Neural progenitor cell (in vitro differentiated cells): ENCODE results near the gene KIAA1958. TPM values are rescaled to one million over a fixed set of nuclear protein-coding genes. Genes with fewer than 3 reads are reported as not detected.

Source experiments
- DNase-seq: peaks from one replicate; pipeline ENCODE4 v3.0.0-alpha.2; 2016; ENCODE audit warnings: low spot score
- H2AFZ ChIP-seq: fragments of 200-600 bp; sonication (generic); replicated peaks from 2 replicates; pipeline ENCODE4 v1.6.1; 2016; ENCODE audit warnings: antibody characterized with exemption
- H3F3A ChIP-seq: fragments of 200-600 bp; sonication (generic); 2 replicates; pipeline ENCODE4 v1.6.1; 2016; ENCODE audit warnings: antibody characterized with exemption, low read depth
- H3K27ac ChIP-seq: fragments of 200-600 bp; sonication (generic); 2 replicates; pipeline ENCODE4 v1.5.1; 2016; ENCODE audit warnings: mild to moderate bottlenecking
- H3K27me3 ChIP-seq: fragments of 200-600 bp; sonication (generic); 2 replicates; pipeline ENCODE4 v1.6.1; 2016; ENCODE audit warnings: mild to moderate bottlenecking, moderate library complexity
- H3K36me3 ChIP-seq: fragments of 200-600 bp; sonication (generic); 2 replicates; pipeline ENCODE4 v1.5.1; 2016
- H3K4me1 ChIP-seq: fragments of 200-600 bp; sonication (generic); 2 replicates; pipeline ENCODE4 v1.6.1; 2016; ENCODE audit warnings: mixed run types
- H3K4me2 ChIP-seq: fragments of 200-600 bp; sonication (generic); 2 replicates; pipeline ENCODE4 v1.6.1; 2016
- H3K4me3 ChIP-seq: fragments of 200-600 bp; sonication (generic); 2 replicates; pipeline ENCODE4 v1.5.1; 2016
- H3K79me2 ChIP-seq: fragments of 200-600 bp; sonication (generic); 2 replicates; pipeline ENCODE4 v1.6.1; 2016; ENCODE audit warnings: low read depth
- H3K9ac ChIP-seq: fragments of 200-600 bp; sonication (generic); 2 replicates; pipeline ENCODE4 v1.6.1; 2016
- H3K9me3 ChIP-seq: fragments of 200-600 bp; sonication (generic); 2 replicates; pipeline ENCODE4 v1.5.1; 2016; ENCODE audit warnings: low read depth
- H4K20me1 ChIP-seq: fragments of 200-600 bp; sonication (generic); 2 replicates; pipeline ENCODE4 v1.6.1; 2016; ENCODE audit warnings: low read depth
- H3K27ac Mint-ChIP-seq: 3 replicates; pipeline ENCODE4 v1.8.0; 2021; ENCODE audit warnings: mixed read lengths
- H3K27me3 Mint-ChIP-seq: 2 replicates; pipeline ENCODE4 v1.8.0; 2022; ENCODE audit warnings: low read depth, mild to moderate bottlenecking, inconsistent platforms, moderate library complexity, mixed read lengths; ENCODE audit not compliant: insufficient read depth
- H3K36me3 Mint-ChIP-seq: 3 replicates; pipeline ENCODE4 v1.8.0; 2021; ENCODE audit warnings: mixed read lengths
- H3K4me1 Mint-ChIP-seq: 3 replicates; pipeline ENCODE4 v1.8.0; 2021; ENCODE audit warnings: mixed read lengths
- H3K4me3 Mint-ChIP-seq: 3 replicates; pipeline ENCODE4 v1.8.0; 2021; ENCODE audit warnings: mild to moderate bottlenecking, moderate library complexity, mixed read lengths
- H3K9me3 Mint-ChIP-seq: 3 replicates; pipeline ENCODE4 v1.8.0; 2020; ENCODE audit warnings: mixed read lengths
- CTCF ChIP-seq: fragments of 200-600 bp; sonication (generic); IDR thresholded peaks from 2 replicates; pipeline ENCODE4 v1.5.1; 2017; ENCODE audit warnings: antibody characterized with exemption, mild to moderate bottlenecking
- EZH2 ChIP-seq: fragments of 200-600 bp; sonication (generic); IDR thresholded peaks from 2 replicates; pipeline ENCODE4 v1.6.1; 2017; ENCODE audit warnings: antibody characterized with exemption, mild to moderate bottlenecking, moderate library complexity
- EZH2phosphoT487 ChIP-seq: fragments of 200-600 bp; sonication (generic); IDR thresholded peaks from 2 replicates; pipeline ENCODE4 v1.6.1; 2017; ENCODE audit warnings: antibody characterized with exemption
- total RNA-seq: library from RNA; depleted of rRNA; stranded (reverse); fragments of >200 nt; gene quantifications from 2 replicates; pipeline ENCODE4 v1.2.3, GENCODE V29; 2015; ENCODE audit warnings: low replicate concordance

The KIAA1958 gene
- total RNA-seq, 1 donor from 2014 or later, result 31.4 TPM

- no peak overlapping the region for H3K27ac Mint-ChIP-seq
- Histone ChIP-seq H2AFZ (no peak overlapping the region), H3K4me3 (no peak overlapping the region), H3F3A (peaks cover 41% of the 10 kb centered on the region), H3K4me1 (peaks cover 54% of the 10 kb centered on the region), H3K4me2 (no peak overlapping the region), H3K9me3 (no peaks in the 10 kb centered on the region), H3K79me2 (peaks cover 99% of the 10 kb centered on the region), H3K27me3 (no peaks in the 10 kb centered on the region), H3K9ac (no peak overlapping the region), H3K36me3 (no peaks in the 10 kb centered on the region), H3K27ac (no peak overlapping the region), H4K20me1 (peaks cover 85% of the 10 kb centered on the region)
- DNase-seq, result no peak
- TF ChIP-seq EZH2, result no peak
- no peak for TF ChIP-seq CTCF
- TF ChIP-seq EZH2phosphoT487, result no peak
- peaks cover 30% of the 10 kb centered on the region for H3K36me3 Mint-ChIP-seq
- no peak overlapping the region for H3K4me3 Mint-ChIP-seq
- H3K4me1 Mint-ChIP-seq, result peaks cover 22% of the 10 kb centered on the region
- peaks cover 18% of the 10 kb centered on the region for H3K9me3 Mint-ChIP-seq
- no peaks in the 10 kb centered on the region for H3K27me3 Mint-ChIP-seq
Observed at GRCh38 chr9:112546149-112547012, 59.8 kb downstream of the KIAA1958 start.

- peaks cover 85% of the 10 kb centered on the region for H4K20me1 ChIP-seq
- peaks cover 27% of the 10 kb centered on the region for H3K36me3 Mint-ChIP-seq
- H3K4me3 ChIP-seq, result no peak overlapping the region
- no peaks in the 10 kb centered on the region for H3K36me3 ChIP-seq
- H3K27me3 ChIP-seq, result no peaks in the 10 kb centered on the region
- no peak overlapping the region for H3K4me3 Mint-ChIP-seq
- H3F3A ChIP-seq, result peaks cover 51% of the 10 kb centered on the region
- H3K4me1 ChIP-seq, result peaks cover 59% of the 10 kb centered on the region
- H2AFZ ChIP-seq, result no peak overlapping the region
- H3K9ac ChIP-seq, result no peak overlapping the region
- H3K27ac ChIP-seq, result no peak overlapping the region
- no peak overlapping the region for H3K27ac Mint-ChIP-seq
- H3K9me3 ChIP-seq, result no peaks in the 10 kb centered on the region
- DNase-seq, result no peak
- peaks cover 28% of the 10 kb centered on the region for H3K4me1 Mint-ChIP-seq
- TF ChIP-seq EZH2phosphoT487 (no peak), CTCF (no peak), EZH2 (no peak)
- peaks cover 12% of the 10 kb centered on the region for H3K9me3 Mint-ChIP-seq
- H3K4me2 ChIP-seq, result no peak overlapping the region
- H3K79me2 ChIP-seq, result peaks cover 99% of the 10 kb centered on the region
- no peaks in the 10 kb centered on the region for H3K27me3 Mint-ChIP-seq
Observed at GRCh38 chr9:112548051-112548440, 61.4 kb downstream of the KIAA1958 start.

GRCh38 chr9:112548836-112549595 lies 62.4 kb downstream of the KIAA1958 start:
- no peak overlapping the region for H3K4me3 Mint-ChIP-seq
- Histone ChIP-seq H3K27ac (no peak overlapping the region), H3F3A (peaks cover 47% of the 10 kb centered on the region), H3K27me3 (no peaks in the 10 kb centered on the region), H3K4me3 (no peak overlapping the region), H3K9me3 (no peaks in the 10 kb centered on the region), H3K79me2 (peaks cover 99% of the 10 kb centered on the region), H3K36me3 (no peaks in the 10 kb centered on the region), H2AFZ (no peak overlapping the region), H3K4me1 (peaks cover 55% of the 10 kb centered on the region), H3K4me2 (no peak overlapping the region), H3K9ac (no peak overlapping the region), H4K20me1 (peaks cover 85% of the 10 kb centered on the region)
- peaks cover 12% of the 10 kb centered on the region for H3K9me3 Mint-ChIP-seq
- no peaks in the 10 kb centered on the region for H3K27me3 Mint-ChIP-seq
- DNase-seq, result no peak
- H3K4me1 Mint-ChIP-seq, result peaks cover 28% of the 10 kb centered on the region
- H3K36me3 Mint-ChIP-seq, result peaks cover 27% of the 10 kb centered on the region
- no peak for TF ChIP-seq EZH2
- no peak for TF ChIP-seq CTCF
- no peak for TF ChIP-seq EZH2phosphoT487
- H3K27ac Mint-ChIP-seq, result no peak overlapping the region
